WTC11 (cell line): Measurements from ENCODE around the gene PNMA8C.

ENCODE experiments used
- AFF4 ChIP-seq: sonication (generic); formaldehyde crosslinking; IDR thresholded peaks from 2 replicates; pipeline ENCODE4 v1.8.1; 2023; ENCODE audit warnings: mild to moderate bottlenecking, missing genetic modification reagents, borderline replicate concordance
- CTCF ChIP-seq: fragments of 200-600 bp; IDR thresholded peaks from 2 replicates; pipeline ENCODE4 v1.8.0; 2022; ENCODE audit warnings: antibody characterized with exemption
- FOXP4 ChIP-seq: sonication (generic); formaldehyde crosslinking; IDR thresholded peaks from 2 replicates; pipeline ENCODE4 v1.8.0; 2022; ENCODE audit warnings: mild to moderate bottlenecking, missing genetic modification reagents
- IRF2 ChIP-seq: sonication (generic); formaldehyde crosslinking; IDR thresholded peaks from 2 replicates; pipeline ENCODE4 v1.8.0; 2022; ENCODE audit warnings: low read depth, missing genetic modification reagents, borderline replicate concordance

- TF ChIP-seq CTCF = no peak
- no peak for TF ChIP-seq FOXP4 (CRISPR knock-in tag)
- TF ChIP-seq IRF2 = no peak
- no peak for TF ChIP-seq AFF4 (CRISPR knock-in tag)
Measured at GRCh38 chr19:46469541-46470185, 40.9 kb upstream of the PNMA8C start.
